HEK293 (cell line): ENCODE results near the gene PIK3R2.

Experiments
- CTCF ChIP-seq: fragments of 450-650 bp; formaldehyde crosslinking; IDR thresholded peaks from 2 replicates; pipeline ENCODE4 v1.5.1; 2016; ENCODE audit warnings: missing biosample characterization, missing genetic modification characterization
- ZNF350 ChIP-seq: fragments of 450-650 bp; formaldehyde crosslinking; IDR thresholded peaks from 2 replicates; pipeline ENCODE4 v1.5.0; 2017; ENCODE audit warnings: missing biosample characterization, mild to moderate bottlenecking, missing genetic modification characterization
- ZNF777 ChIP-seq: fragments of 450-650 bp; formaldehyde crosslinking; IDR thresholded peaks from 2 replicates; pipeline ENCODE4 v1.5.1; 2017; ENCODE audit warnings: missing biosample characterization, missing genetic modification characterization, borderline replicate concordance

GRCh38 chr19:18216789-18217188 lies 63.8 kb downstream of the PIK3R2 start:
- TF ChIP-seq ZNF350 (tag by site-specific recombination): no peak
- TF ChIP-seq CTCF (tag by site-specific recombination): no peak
- no peak for TF ChIP-seq ZNF777 (tag by site-specific recombination)
